Upper lobe of right lung (tissue), 1 donor: ENCODE data around the gene OR9K2. TPM values are rescaled to one million over a fixed set of nuclear protein-coding genes. Genes with fewer than 3 reads are reported as not detected.

Source experiments
- ATAC-seq: fragments of 200-7000 bp; cut with Tn5 transposase; one replicate; pipeline ENCODE4 v1.9.1; 2020; ENCODE audit warnings: mild to moderate bottlenecking, moderate library complexity
- DNase-seq: peaks from one replicate; pipeline ENCODE4 v3.0.0-alpha.2; 2020
- H3K27ac ChIP-seq: fragments of 200-600 bp; one replicate; pipeline ENCODE4 v1.8.0; 2022
- H3K27me3 ChIP-seq: fragments of 200-600 bp; one replicate; pipeline ENCODE4 v1.8.0; 2022; ENCODE audit warnings: mild to moderate bottlenecking
- H3K36me3 ChIP-seq: fragments of 200-600 bp; one replicate; pipeline ENCODE4 v1.8.0; 2022
- H3K4me1 ChIP-seq: fragments of 200-600 bp; one replicate; pipeline ENCODE4 v1.8.0; 2022
- H3K4me3 ChIP-seq: fragments of 200-600 bp; one replicate; pipeline ENCODE4 v1.8.0; 2022; ENCODE audit warnings: mild to moderate bottlenecking
- H3K9me3 ChIP-seq: fragments of 200-600 bp; one replicate; pipeline ENCODE4 v1.8.0; 2022
- intact Hi-C: fragments of 100-400 bp; cut with DNase I; formaldehyde crosslinking; loops from one replicate; pipeline ENCODE4 v1.11.0; 2022
- total RNA-seq: library from RNA; stranded (reverse); fragmentation: NEBNext Ultra II Directional; extraction: Animal tissue kit (Norgen Biotek cat#: 25700); gene quantifications from one replicate; pipeline ENCODE4 v1.2.1, GENCODE V29; 2021
- TF ChIP-seq, protein P1 (sequence below): fragments of 200-600 bp; IDR thresholded peaks from one replicate; pipeline ENCODE4 v1.8.0; 2022; ENCODE audit warnings: antibody characterized with exemption
- donor health status: DM: no; HTN: yes; CAD: no; lungs with severe emphysema.

OR9K2 gene
- total RNA-seq, 1 donor from 2014 or later: not detected

DNA sequence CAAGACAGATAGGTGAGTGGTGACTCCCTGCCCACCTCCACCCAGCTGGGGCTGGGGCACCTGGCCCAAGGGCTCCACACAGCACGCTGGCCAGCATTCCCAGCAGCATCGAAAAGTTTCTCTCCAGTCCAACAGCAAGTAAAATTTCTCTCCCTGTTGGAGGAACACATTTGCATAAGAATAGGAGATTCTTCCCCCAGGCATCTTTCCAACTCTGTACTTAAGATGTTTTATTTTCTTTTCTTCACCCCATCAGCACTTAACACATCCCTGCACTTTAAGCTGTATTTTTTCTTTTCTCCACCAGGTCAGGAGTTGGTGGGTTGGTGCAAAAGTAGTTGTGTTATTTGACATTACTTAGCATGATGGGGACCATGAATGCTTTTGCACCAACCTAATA is 47.2 kb downstream of the OR9K2 start:
- no peaks in the 10 kb centered on the region for H3K4me1 ChIP-seq
- H3K27ac ChIP-seq: no peak overlapping the region
- no peak overlapping the region for H3K4me3 ChIP-seq
- ATAC-seq (no peak), DNase-seq (no peak)
- no peaks in the 10 kb centered on the region for H3K36me3 ChIP-seq
- no peaks in the 10 kb centered on the region for H3K9me3 ChIP-seq
- intact Hi-C loops: no loop called here
- TF ChIP-seq, protein P1, sequence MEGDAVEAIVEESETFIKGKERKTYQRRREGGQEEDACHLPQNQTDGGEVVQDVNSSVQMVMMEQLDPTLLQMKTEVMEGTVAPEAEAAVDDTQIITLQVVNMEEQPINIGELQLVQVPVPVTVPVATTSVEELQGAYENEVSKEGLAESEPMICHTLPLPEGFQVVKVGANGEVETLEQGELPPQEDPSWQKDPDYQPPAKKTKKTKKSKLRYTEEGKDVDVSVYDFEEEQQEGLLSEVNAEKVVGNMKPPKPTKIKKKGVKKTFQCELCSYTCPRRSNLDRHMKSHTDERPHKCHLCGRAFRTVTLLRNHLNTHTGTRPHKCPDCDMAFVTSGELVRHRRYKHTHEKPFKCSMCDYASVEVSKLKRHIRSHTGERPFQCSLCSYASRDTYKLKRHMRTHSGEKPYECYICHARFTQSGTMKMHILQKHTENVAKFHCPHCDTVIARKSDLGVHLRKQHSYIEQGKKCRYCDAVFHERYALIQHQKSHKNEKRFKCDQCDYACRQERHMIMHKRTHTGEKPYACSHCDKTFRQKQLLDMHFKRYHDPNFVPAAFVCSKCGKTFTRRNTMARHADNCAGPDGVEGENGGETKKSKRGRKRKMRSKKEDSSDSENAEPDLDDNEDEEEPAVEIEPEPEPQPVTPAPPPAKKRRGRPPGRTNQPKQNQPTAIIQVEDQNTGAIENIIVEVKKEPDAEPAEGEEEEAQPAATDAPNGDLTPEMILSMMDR: no peak
- H3K27me3 ChIP-seq: no peaks in the 10 kb centered on the region

Other genes starting within 250 kb of the OR9K2 start
- 6.7 TPM for gene TESPA1, start 141.6 kb upstream of the OR9K2 start, total RNA-seq
- not detected for gene NEUROD4, start 106.4 kb upstream of the OR9K2 start, total RNA-seq
- not detected for gene OR10A7, start 94.6 kb downstream of the OR9K2 start, total RNA-seq
- not detected for gene OR6C74, start 118.2 kb downstream of the OR9K2 start, total RNA-seq
- not detected for gene OR6C6, start 170.2 kb downstream of the OR9K2 start, total RNA-seq
- not detected for gene OR6C1, start 187.9 kb downstream of the OR9K2 start, total RNA-seq
- gene OR6C3, start 204.3 kb downstream of the OR9K2 start, total RNA-seq: not detected
- not detected for gene OR6C75, start 236.6 kb downstream of the OR9K2 start, total RNA-seq